HL-60/S4 treated with retinoic acid at 250 ng/mL for 4 days and 3 days (cell line): ENCODE data around the gene TRIM65.

Experiments
- in situ Hi-C: fragments of 300-500 bp; cut with MboI; formaldehyde crosslinking; loops from 2 replicates; pipeline ENCODE4 v1.7.0; 2022; ENCODE audit warnings: low sequenced_read_pairs

TRIM65 gene

GRCh38 chr17:75843577-75844529 is 52.9 kb downstream of the TRIM65 start, which contains the start of gene UNC13D:
Gene UNC13D (minus strand): TSS chr17:75844404. CDS start chr17:75844337, 67 bp downstream.
- in situ Hi-C loops, result no loop called here

- in situ Hi-C loops, result no loop called here
These were observed 53.7 kb downstream of the TRIM65 start for GRCh38 chr17:75842963-75843576.

GRCh38 chr17:75842411-75842810 is 54.3 kb downstream of the TRIM65 start:
- in situ Hi-C loops, result no loop called here

GRCh38 chr17:75840799-75841164 is 56.0 kb downstream of the TRIM65 start:
- in situ Hi-C loops, result no loop called here

- in situ Hi-C loops, result no loop called here
These were observed 56.6 kb downstream of the TRIM65 start for GRCh38 chr17:75839942-75840798.
